Measurements from ENCODE around the gene KCNJ12.
"Not testable (repeated sequence)": the region's sequence is repeated elsewhere in the genome, so short reads cannot be mapped to it uniquely, and the experiment has no call there.

DNA sequence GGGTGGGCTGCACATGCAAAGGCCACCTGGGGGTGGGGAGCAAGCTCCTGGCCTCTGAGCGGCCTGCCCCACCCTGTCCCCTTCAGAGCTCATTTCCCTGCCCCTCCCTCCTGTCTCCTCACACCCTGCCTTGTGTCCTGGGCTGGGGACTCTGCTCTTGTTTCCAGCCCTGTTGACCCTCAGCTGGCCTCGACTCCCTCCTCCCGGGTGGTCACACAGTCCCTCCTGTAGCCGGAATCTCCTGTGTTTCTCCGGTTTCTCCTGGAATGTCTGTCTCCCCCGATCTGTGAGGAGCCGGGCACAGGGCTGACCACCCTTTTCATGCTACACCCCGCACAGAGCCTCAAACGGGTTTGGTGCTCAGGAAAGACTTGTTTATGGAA, 24.0 kb downstream of the KCNJ12 start:
- TF ChIP-seq NFRKB, ARNT, SP1 (IDR thresholded peaks at IDR 0.05): not testable (repeated sequence)

Measured in HEK293T (cell line).